GM19438 (cell line): ENCODE measurements around the gene CTR9.

ENCODE experiments used
- ATAC-seq: cut with Tn5 transposase; IDR thresholded peaks from one replicate; pipeline ENCODE4 v1.9.1; 2021; ENCODE audit warnings: low read depth; ENCODE audit not compliant: unreplicated experiment

The CTR9 gene

DNA sequence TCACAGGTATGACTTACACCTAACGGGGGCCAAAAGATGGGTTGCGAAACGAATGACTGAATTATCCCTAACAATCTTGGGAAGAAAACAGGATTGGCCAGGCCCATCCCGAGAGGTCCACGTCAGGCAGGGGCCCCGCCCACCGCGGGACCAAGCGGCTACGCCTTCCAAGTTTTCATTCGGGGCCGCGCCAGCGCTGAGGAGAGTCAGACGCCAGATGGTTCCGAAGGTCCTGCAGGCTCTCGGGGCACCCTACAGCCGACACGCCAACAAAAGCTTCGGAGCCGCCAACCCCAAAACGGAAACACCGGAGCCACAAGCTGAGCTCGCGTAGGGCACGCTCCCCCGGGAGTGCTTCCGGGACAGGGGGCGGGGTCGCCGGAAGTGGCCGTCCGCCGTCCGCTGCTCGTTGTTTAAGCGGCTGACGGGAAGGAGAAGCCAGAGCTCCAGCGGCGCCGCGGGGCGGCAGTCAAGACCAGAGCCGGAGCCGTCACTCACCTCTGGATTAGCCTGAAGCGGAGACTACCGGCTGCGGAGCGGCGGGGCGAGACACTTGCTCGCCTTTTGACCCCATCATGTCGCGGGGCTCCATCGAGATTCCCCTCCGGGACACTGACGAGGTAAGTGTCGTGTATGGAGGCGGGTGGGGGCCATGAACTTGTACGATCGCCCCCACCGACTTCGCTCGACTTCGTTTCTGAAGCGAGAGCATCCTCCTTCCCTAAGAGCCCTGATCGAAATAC lies at the start of gene CTR9:
Gene CTR9, plus strand, starts transcription at position 409 of the 743 bp plus-strand sequence. Its CDS starts 167 bp downstream, at position 576.
- peak; percentile 92 for ATAC-seq

DNA sequence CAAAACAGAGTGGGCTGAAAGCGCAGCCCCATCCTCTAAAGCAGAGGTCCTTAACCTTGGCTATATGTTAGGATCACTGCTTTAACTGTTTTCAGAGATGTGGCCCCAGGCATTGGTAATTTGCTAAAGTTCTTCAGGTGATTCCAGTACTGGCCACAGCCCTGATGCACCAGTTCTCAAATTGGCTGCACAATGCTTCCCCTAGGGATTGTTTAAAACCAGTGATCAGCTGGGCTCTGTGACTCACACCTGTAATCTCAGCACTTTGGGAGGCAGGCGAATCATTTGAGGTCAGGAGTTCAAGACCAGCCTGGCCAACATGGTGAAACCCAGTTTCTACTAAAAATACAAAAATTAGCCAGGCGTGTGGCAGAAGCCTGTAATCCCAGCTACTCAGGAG lies 49.1 kb upstream of the CTR9 start:
- ATAC-seq: no peak

- ATAC-seq: no peak
These were observed 42.9 kb upstream of the CTR9 start for GRCh38 chr11:10708131-10708530.

DNA sequence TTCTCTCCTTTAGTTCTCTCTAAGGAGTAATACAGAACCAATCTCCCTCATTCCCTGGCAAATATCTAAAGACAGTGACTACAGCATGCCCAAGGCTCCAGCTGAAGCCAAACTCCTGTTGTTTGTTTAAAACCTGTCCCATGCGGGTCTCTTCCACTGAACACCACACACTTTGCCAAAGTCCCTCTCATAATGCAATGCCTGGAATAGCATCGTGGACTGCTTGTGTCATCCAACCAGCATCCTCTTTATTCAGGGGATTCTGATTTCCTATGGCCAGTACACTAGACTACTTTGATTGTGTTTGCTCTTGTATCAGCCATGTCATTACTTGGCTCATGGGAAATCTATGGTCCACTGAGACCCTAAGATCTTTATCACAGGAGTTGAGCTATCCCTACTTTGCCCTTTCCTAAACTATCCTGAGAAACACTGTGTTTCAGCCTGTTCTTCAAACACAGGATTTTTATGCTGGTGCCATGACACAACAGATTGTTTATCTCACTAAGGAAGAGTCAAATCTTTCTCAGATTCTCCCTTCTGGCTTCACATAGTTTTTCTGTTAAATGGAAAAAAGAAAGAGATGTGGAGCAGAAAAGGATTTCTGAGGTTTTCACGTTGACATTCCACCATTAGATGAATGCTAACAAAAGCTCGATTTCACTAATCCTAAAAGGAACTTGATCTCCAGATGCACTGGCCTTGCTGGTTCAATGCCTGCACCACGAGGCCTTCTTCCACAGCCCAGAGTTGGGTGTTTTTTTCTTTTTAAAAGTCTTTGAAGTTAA lies 41.6 kb upstream of the CTR9 start:
- ATAC-seq: no peak

- no peak for ATAC-seq
These were observed 35.5 kb upstream of the CTR9 start for GRCh38 chr11:10715571-10715970.

GRCh38 chr11:10716122-10716521 lies 34.9 kb upstream of the CTR9 start:
- ATAC-seq: no peak

DNA sequence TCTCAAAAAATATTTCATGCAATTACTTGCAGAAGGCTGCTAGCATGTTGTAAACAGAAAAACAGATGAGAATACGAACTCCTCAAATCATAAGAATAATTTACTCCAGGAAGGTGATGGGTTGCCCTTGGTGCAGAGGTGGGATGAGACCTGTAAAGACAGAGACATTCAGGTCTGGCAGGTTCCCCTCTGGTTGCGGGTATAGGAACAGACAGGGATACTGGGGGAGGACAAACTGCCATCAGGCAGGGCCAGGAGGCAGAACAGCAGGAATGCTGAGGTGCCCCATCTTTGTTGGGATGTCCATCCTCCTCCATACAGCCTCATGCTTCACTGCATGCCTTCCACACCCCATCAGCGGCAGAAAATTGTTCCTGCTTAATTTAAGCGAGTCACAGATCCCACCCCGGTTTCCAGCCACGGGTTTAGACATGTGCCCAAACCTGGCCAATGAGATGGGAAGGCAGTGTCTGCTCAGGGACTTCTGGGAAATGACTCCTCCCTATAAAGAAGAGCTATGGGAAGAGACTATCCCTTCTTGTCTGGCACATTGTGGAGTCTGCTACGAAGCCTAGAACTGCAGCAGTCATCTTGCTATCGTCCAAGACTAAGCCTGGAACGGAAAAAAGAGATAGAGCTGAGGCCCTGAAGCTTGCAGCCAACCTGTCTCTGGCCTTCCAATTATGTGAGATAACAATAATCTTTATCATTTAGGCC lies 34.3 kb upstream of the CTR9 start:
- ATAC-seq: no peak

DNA sequence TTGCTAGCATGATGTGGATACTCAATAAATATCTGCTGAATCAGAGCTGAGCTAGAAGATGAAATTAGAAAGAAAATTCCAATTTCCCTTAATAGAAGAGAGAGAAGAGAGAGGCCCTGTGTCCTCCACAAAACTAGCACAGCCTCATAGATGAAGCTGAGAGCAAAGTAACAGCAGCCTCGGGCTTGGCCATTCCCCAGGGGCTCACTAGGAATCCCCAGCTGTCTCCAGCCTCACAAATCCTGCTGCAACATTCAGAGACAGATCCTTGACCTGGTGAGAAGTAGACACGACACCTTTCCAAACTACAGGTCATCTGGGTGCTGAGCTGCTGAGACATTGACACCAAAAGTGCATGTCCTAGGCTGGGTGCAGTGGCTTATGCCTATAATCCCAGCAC lies 31.4 kb upstream of the CTR9 start:
- ATAC-seq: no peak

GRCh38 chr11:10720881-10721376 lies 30.1 kb upstream of the CTR9 start:
- ATAC-seq: no peak

GRCh38 chr11:10722307-10722706 lies 28.7 kb upstream of the CTR9 start:
- ATAC-seq: no peak

- no peak for ATAC-seq
These were observed 25.7 kb upstream of the CTR9 start for GRCh38 chr11:10725114-10725906.

DNA sequence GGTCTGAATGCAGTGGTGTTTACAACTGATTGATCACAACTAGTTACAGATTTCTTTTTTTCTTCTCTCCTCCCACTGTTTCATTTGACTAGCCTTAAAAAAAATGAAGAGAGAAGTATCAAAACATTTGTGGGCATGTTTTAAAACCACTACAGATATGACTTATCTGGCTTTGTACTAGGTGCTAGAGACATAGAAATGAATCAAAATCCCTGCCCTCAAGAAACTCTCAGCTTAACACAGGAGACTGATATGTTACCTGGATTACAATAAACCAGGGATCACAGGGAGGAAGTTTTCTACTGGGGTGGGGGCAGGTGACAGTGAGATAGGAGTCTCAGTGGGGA lies 25.2 kb upstream of the CTR9 start:
- no peak for ATAC-seq

DNA sequence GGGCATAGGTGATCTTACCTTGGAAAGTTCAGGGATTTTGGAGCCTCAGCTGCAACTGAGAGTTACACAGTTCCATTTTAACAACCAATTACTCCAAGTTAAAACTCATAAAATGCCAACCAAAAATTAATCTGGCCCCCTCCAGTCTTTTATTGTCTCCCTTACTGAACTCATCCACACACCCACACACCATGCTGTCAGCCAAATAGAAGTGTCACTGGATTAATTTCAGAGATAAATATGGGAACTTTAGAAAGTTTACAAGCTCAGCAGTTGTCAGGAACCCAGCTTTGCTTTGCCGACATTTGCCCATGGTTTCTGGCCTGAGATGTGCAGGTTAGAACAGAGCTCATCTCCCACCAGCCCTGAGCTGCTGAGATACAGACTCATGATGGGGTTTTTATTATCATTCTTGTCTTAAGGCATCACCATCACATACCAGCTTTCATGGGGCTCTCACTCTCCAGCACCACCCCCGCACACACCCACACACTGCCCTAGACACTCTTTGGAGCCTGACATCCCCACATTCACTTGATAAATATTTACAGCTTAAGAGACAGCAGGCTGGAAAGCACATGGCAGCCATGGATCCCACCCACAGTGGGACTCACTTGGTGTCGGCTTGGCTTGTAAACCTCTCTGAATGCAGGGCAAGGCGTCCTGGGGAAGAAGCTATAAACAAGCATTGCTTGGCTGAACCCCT lies 23.7 kb upstream of the CTR9 start:
- no peak for ATAC-seq

DNA sequence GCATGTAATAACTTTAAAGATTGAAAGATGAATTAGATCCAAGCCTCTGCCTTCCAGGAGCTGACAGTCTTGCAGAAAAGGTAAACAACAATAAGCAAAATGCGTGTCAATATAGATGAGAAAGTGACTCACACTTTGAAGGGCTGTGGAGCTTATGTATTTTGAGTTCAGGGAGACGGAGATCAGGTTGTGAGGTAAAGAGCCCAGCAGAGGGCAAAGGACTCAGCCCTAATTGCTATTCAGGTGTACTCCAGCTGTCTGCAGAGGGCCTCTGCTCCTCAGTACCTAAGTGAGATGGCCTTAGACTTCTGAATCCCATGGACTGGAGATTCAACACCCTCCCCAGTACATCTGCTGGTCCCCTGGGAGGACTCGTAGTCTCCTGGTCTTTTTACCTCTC lies 22.9 kb upstream of the CTR9 start:
- no peak for ATAC-seq

- ATAC-seq: no peak
These were observed 22.1 kb upstream of the CTR9 start for GRCh38 chr11:10728789-10729472.

DNA sequence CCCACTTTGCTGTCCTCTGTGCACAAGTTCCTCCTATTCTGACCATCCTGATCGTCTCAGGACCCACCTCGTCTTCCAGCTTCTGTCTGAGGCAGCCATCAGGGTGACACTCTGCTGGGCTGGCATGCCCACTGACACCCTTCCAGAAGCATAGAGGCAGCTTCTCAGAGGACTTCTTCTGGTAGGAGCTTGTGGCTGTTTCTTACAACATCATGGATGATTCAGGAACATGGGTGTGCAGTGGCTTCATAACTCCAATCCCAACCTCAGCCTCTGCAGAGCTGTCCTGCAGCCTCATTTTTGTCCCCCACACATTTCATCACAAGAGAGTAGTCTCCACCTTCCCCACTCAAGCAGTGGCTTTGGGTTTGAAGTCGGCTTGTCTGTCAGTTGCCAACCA lies 20.9 kb upstream of the CTR9 start:
- ATAC-seq: no peak

DNA sequence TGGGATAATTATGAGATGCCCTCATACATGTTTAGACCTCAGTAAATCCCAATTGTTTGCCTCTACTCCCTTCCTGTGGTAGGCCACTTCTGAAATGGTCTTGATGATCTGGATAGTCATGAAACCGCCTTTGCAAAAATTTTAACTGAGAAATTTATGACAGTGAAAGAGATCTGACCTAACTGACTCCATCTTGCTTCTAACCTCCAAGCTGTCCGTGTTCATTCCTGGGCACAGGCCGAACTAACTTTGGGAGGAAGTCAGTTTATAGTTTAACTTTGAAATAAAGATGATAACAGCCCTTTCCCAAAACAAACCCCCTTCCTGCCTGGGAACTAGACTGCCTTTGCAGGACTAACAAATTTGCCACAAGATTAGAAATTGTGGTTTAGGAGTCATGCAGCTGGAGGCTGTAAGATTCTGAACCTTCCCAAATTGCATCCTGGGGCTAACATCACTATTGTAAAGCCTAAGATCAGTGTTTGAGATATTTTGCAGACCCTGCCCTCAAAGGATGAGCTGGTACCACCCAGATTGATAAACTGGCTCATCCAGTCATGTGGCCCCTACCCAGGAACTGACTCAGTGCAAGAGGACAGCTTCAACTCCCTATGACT lies 19.9 kb upstream of the CTR9 start:
- no peak for ATAC-seq

- peak; percentile 98 for ATAC-seq
These were observed 15.3 kb upstream of the CTR9 start for GRCh38 chr11:10735481-10736475.
